Peyer's patch (tissue), 4 donors: ENCODE results near the gene PGS1.

ENCODE experiments used
- POLR2A ChIP-seq, 2 donors: fragments of 450-650 bp; IDR thresholded peaks; one replicate each; pipeline ENCODE4 v1.5.1; 2017; ENCODE audit warnings: antibody characterized with exemption in 2 of 2, mild to moderate bottlenecking in 2 of 2, moderate library complexity in 2 of 2
- TF ChIP-seq, protein P1 (sequence below), 6 experiments: fragments of 450-650 bp in 4 of 6; fragments of 200-600 bp in 2 of 6; sonication (generic) in 1 of 6; IDR thresholded peaks; one replicate each; pipeline ENCODE4 v1.5.1; 2017 to 2019; ENCODE audit warnings: antibody characterized with exemption in 6 of 6, mild to moderate bottlenecking in 3 of 6, moderate library complexity in 1 of 6

DNA sequence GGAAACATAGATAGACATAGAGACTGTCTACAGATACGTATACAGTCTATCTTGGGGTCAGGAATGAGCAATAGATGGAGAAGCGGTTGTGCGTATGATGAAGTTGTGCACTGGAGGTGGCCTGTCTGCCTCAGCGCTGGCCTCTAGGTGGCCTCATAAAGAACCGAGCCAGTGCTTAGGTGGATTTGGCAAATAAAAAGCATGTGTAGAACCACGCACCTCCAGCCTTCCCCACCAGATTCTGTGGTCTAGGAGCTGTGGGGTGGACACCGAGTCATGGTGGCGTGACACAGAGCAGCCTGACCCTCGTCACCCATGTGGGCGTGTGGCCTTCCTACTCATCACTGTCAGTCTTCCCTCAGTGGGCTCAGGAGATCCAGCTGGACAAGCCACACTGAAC is 34.0 kb downstream of the PGS1 start:
- no peak for TF ChIP-seq POLR2A (IDR thresholded peaks at IDR 0.05)
- TF ChIP-seq, protein P1, sequence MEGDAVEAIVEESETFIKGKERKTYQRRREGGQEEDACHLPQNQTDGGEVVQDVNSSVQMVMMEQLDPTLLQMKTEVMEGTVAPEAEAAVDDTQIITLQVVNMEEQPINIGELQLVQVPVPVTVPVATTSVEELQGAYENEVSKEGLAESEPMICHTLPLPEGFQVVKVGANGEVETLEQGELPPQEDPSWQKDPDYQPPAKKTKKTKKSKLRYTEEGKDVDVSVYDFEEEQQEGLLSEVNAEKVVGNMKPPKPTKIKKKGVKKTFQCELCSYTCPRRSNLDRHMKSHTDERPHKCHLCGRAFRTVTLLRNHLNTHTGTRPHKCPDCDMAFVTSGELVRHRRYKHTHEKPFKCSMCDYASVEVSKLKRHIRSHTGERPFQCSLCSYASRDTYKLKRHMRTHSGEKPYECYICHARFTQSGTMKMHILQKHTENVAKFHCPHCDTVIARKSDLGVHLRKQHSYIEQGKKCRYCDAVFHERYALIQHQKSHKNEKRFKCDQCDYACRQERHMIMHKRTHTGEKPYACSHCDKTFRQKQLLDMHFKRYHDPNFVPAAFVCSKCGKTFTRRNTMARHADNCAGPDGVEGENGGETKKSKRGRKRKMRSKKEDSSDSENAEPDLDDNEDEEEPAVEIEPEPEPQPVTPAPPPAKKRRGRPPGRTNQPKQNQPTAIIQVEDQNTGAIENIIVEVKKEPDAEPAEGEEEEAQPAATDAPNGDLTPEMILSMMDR (IDR thresholded peaks at IDR 0.05) = peak in 5 of 6 experiments; percentile 2 to 44 (median 18)
